OCI-LY3 (cell line): ENCODE results near the gene GRIN2A.

Source experiments
- CTCF ChIP-seq: fragments of 200-600, 300-600 bp; sonication (generic); IDR thresholded peaks from 2 replicates; pipeline ENCODE4 v1.5.1; 2014; ENCODE audit warnings: antibody characterized with exemption, low read length, low read depth
- EZH2phosphoT487 ChIP-seq: fragments of 200-600 bp; shearing (Covaris generic); IDR thresholded peaks from 2 replicates; pipeline ENCODE4 v1.6.1; 2018; ENCODE audit warnings: antibody characterized with exemption, mixed run types, low read depth

GRCh38 chr16:9907752-9908151 is 274.5 kb downstream of the GRIN2A start:
- no peak for TF ChIP-seq CTCF
- no peak for TF ChIP-seq EZH2phosphoT487
